ENCODE data around the gene MICB.

The MICB gene

GRCh38 chr6:31513456-31514165, 15.7 kb downstream of the MICB start:
- no peak for DNase-seq

DNA sequence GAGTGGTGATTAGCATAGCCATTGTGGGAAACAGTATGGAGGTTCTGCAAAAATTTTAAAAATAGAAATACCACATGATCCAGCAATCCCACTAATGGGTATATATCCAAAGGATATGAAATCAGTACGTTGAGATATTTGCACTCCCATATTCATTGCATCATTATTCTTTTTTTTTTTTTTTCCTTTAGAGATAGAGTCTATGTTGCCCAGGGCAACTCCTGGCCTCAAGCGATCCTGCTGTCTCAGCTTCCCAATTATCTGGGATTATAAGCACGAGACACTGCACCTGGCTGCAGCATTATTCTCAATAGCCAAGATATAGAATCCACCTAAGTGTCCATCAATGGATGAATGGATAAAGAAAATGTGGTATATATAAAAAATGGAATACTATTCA, 23.9 kb downstream of the MICB start:
- no peak for DNase-seq

GRCh38 chr6:31525553-31525931, 27.6 kb downstream of the MICB start:
- no peak for DNase-seq

GRCh38 chr6:31525932-31526591, 28.1 kb downstream of the MICB start:
- DNase-seq: no peak

GRCh38 chr6:31528307-31528777, 30.4 kb downstream of the MICB start:
- DNase-seq: peak; percentile 51

DNA sequence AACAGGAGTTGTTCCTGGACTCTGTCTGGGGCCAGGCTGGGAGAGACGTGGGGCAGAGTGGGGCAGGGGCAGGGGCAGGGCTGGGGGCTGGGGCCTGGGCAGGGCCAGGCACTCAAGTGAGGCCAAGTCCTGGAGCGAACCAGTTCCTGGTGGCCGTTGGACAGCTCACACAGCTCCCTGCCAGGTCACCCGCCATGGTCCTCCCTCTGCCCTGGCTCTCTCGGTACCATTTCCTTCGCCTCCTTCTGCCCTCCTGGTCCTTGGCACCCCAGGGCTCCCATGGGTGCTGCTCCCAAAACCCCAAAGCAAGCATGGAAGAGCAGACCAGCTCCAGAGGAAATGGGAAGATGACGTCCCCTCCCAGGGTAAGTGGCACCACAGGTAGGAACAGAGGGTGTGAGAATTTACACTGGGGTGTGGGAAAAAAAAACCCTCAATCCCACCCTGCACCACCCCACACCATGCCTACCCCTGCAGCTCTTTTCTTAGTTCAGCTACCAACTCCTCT, 30.9 kb downstream of the MICB start, which contains the start of gene MCCD1:
TSS of gene MCCD1 (plus strand) at position 142 of the 508 bp plus-strand sequence. CDS start at position 195, 53 bp downstream.
- peak; percentile 59 for DNase-seq

DNA sequence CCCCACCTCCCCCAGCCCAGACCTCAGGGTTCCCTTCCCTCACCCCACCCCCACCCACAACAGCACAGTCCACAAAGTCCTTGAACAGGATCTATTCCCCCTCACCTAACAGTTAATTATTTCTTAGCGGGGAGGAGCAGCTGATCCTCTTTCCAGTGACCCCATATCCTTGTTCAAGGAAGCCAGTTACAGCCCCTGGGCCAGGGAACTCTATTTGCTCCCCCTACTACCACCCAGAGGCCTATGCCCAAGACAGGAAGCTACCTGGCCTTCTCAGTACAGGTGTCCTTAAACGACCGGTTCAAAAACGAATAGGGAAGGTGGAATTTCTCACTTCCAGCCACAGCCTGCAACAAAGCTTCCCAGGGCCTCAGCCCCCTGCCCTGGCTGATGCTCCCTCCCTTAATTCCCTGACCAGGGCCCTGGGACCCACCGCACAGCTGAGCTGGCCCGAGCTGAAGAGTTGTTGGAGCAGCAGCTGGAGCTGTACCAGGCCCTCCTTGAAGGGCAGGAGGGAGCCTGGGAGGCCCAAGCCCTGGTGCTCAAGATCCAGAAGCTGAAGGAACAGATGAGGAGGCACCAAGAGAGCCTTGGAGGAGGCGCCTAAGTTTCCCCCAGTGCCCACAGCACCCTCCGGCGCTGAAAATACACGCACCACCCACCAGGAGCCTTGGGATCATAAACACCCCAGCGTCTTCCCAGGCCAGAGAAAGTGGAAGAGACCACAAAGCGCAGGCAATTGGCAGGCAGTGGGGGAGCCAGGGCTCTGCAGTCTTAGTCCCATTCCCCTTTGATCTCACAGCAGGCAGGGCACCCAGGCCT, 31.6 kb downstream of the MICB start:
- peak; percentile 62 for DNase-seq

- DNase-seq: peak; percentile 46
These were observed 32.7 kb downstream of the MICB start for GRCh38 chr6:31530659-31531058.

DNA sequence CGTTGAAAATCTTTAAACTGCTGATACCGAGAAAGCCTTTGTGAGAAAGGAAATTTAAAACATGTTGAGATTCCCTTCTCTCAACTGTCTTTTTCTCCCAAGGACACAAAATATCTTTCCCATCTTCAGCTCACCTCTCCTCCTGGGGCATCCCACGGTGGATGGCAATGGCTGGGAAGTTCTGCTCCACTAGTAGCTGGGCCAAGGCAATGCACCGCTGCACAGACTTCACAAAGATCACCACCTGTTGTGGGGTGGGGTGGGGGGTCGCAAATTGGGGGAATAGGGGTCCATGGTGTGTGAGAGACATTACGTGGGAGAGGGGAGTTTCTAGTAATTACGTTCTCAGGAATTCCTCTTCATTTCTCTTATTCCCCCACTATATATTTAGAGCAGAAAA, 33.2 kb downstream of the MICB start:
- DNase-seq: peak; percentile 49

GRCh38 chr6:31531771-31532643, 34.1 kb downstream of the MICB start:
- DNase-seq: peak; percentile 50

- peak; percentile 48 for DNase-seq
These were observed 34.9 kb downstream of the MICB start for GRCh38 chr6:31532644-31533454.

GRCh38 chr6:31533455-31533841, 35.5 kb downstream of the MICB start:
- peak; percentile 26 for DNase-seq

- DNase-seq: peak; percentile 55
These were observed 36.1 kb downstream of the MICB start for GRCh38 chr6:31534011-31534410.

GRCh38 chr6:31534521-31535040, 36.6 kb downstream of the MICB start:
- peak; percentile 50 for DNase-seq

GRCh38 chr6:31535538-31536324, 37.8 kb downstream of the MICB start:
- peak; percentile 41 for DNase-seq

DNA sequence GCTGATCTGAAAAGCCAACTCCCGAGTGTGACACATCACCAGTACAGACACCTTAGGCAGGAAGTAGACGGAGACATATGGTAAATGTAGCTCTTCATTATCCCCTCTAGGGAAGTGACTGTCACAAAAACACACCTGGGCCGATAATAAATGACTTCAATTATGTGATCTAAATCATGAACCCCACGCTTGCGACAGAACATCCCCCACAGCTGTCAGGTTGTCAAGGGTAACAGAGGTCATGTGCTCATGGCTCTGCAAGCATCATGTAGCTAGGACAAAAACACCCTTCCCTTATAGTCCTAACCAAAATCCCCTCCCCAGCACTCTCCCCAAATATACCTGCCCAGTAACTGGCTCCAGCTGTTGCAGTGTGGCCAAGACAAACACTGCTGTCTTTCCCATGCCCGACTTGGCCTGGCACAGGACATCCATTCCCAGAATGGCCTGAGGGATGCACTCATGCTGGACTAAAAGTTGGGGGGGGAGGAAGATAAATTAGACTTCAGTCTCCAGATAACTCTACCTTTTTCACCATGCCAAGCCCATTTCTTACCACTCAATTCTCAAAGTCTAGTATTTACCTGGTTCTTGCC, 41.0 kb downstream of the MICB start:
- DNase-seq: no peak

DNA sequence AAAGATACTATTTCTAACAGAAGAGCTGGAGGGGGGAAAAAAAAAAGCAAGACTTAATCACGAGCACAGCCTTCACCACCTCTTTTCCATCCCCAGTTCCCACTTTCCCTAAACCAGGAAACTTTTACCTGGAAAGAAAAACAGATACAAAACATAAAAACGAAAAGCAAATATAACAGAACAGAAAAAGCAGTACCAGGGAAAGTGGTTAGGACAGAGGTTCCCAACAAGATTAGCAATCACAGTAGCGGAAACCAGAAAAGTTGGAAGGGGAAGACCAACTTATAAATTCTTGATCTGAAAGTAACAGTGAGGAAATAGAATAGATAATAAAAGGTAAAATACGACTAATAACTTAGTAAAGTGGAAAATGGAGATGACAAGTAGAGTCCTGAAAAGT, 42.7 kb downstream of the MICB start:
- no peak for DNase-seq

- DNase-seq: peak; percentile 79
These were observed 43.2 kb downstream of the MICB start for GRCh38 chr6:31541059-31541657.

Measured in activated CD8-positive, alpha-beta memory T cell treated with anti-CD3 and anti-CD28 coated beads, Interleukin-2, amount 50 U/mL, for 48 hours (primary cell).